ENCODE measurements around the gene DNAH9. TPM values are rescaled to one million over a fixed set of nuclear protein-coding genes. Genes with fewer than 3 reads are reported as not detected.

Gene DNAH9
- total and polyA plus RNA-seq, 2 of the 8 experiments (the other 6 are each of a cell fraction or from before 2014, with no cell fraction given): 0.21 to 0.86 TPM

DNA sequence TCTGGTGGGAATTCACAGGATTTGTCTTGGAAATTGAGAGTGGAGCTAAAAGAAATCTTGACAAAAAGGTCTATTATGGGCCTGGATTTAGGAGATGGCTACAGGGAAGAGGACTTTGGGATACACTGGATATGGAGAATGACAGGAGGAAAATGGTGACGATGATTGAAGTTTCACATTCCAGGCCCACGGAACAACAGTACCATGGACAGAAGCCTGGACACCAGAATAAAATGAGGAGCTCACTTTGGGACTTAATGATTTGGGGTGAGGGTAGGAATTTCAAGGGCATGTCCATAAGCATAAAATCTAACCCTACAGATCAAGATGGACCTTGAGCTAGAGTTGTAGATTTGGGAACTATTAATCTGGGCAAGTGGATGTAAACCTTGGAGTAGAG, 47.8 kb upstream of the DNAH9 start (continued):
- TF ChIP-seq EZH2 (IDR thresholded peaks at IDR 0.05; ENCODE audit: low read depth, low read length, severe bottlenecking): no peak
- TF ChIP-seq, protein P1, sequence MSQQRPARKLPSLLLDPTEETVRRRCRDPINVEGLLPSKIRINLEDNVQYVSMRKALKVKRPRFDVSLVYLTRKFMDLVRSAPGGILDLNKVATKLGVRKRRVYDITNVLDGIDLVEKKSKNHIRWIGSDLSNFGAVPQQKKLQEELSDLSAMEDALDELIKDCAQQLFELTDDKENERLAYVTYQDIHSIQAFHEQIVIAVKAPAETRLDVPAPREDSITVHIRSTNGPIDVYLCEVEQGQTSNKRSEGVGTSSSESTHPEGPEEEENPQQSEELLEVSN (IDR thresholded peaks at IDR 0.05): no peak
- TF ChIP-seq ZNF274 (IDR thresholded peaks at IDR 0.05; ENCODE audit: borderline replicate concordance, extremely low read depth, low read length): no peak
- TF ChIP-seq KDM1A (IDR thresholded peaks at IDR 0.05; ENCODE audit: borderline replicate concordance, low read length): no peak
- TF ChIP-seq YY1 (IDR thresholded peaks at IDR 0.05; ENCODE audit: low read depth, low read length): no peak
- TF ChIP-seq, protein P2, sequence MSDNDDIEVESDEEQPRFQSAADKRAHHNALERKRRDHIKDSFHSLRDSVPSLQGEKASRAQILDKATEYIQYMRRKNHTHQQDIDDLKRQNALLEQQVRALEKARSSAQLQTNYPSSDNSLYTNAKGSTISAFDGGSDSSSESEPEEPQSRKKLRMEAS (IDR thresholded peaks at IDR 0.05): no peak
- TF ChIP-seq, protein P3, sequence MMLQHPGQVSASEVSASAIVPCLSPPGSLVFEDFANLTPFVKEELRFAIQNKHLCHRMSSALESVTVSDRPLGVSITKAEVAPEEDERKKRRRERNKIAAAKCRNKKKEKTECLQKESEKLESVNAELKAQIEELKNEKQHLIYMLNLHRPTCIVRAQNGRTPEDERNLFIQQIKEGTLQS (IDR thresholded peaks at IDR 0.05; ENCODE audit: insufficient read depth, low read depth, low read length): no peak
- no peak for TF ChIP-seq SIN3A (conservative IDR thresholded peaks at IDR 0.05 in 1 of 2, IDR thresholded peaks at IDR 0.05 in 1 of 2; ENCODE audit: low read depth in 1 of 2, low read length in 2 of 2)
- no peak for TF ChIP-seq TCF12 (IDR thresholded peaks at IDR 0.05; ENCODE audit: low read depth, low read length)

Data from H1 (cell line).